Measurements from ENCODE around the gene LRRC8A.

The LRRC8A gene

DNA sequence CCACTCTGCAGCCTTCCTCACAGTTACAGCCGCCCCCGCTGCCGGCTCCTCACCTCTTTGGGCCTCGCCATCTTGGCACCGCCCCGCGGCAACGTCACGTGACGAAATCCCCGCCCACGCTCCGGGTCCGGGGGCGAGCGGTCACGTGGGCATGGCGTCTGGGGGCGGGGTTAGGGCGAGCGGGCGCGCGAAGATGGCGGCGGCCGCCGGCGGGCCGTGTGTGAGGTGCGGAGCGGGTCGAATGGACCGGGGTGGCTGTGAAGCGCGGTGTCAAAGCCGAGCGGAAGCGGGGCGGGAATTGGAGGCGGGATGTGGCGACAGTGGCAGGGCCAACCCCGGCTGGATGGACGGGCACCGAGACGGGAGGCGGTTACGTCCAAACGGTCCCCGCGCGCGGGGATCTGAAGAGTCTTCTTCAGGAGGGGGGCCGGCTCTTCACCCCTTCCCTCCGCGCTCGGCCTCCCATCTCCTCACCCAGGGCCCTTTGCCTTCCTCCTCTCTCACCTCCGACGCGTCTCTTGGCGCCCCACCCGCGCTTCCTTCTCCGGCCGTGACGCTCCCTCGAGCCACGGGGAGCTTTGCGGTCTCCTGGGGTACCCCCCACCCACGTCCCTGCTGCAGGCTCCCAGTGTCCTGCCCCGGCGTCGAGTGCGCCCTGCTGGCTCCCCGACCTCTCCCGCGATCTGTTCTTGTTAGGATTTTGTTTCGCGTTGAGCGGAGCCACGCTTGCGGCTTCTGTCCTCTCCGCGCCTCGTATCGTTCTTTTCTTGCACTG lies 65.8 kb downstream of the LRRC8A start, which contains the start of the genes DOLK and NUP188 (continued):
- TF ChIP-seq MZF1 (tag by site-specific recombination; IDR thresholded peaks at IDR 0.05; ENCODE audit: borderline replicate concordance) (peak; percentile 85), ZNF426 (tag by site-specific recombination; IDR thresholded peaks at IDR 0.05) (no peak), ZNF473 (tag by site-specific recombination; IDR thresholded peaks at IDR 0.05) (no peak), ZFP3 (tag by site-specific recombination; IDR thresholded peaks at IDR 0.05; ENCODE audit: low read depth) (no peak), ZNF600 (tag by site-specific recombination; IDR thresholded peaks at IDR 0.05) (peak; percentile 84), ZNF266 (tag by site-specific recombination; IDR thresholded peaks at IDR 0.05; ENCODE audit: low read depth) (no peak), ZNF341 (tag by site-specific recombination; IDR thresholded peaks at IDR 0.05; ENCODE audit: low read depth) (peak; percentile 83), ZNF16 (tag by site-specific recombination; IDR thresholded peaks at IDR 0.05; ENCODE audit: low read depth) (no peak), KLF7 (tag by site-specific recombination; IDR thresholded peaks at IDR 0.05; ENCODE audit: borderline replicate concordance) (peak; percentile 56; the same call in 1 of the 2 replicates), ZNF121 (tag by site-specific recombination; IDR thresholded peaks at IDR 0.05) (no peak; the same call in 1 of the 2 replicates), ZNF544 (tag by site-specific recombination; IDR thresholded peaks at IDR 0.05) (no peak), HOXC10 (CRISPR knock-in tag; IDR thresholded peaks at IDR 0.05) (no peak), ZXDB (tag by site-specific recombination; IDR thresholded peaks at IDR 0.05) (peak; percentile 87), ZNF558 (tag by site-specific recombination; IDR thresholded peaks at IDR 0.05) (no peak), REPIN1 (tag by site-specific recombination; IDR thresholded peaks at IDR 0.05; ENCODE audit: low read depth) (no peak), ZNF280C (tag by site-specific recombination; IDR thresholded peaks at IDR 0.05) (no peak), ZNF280D (tag by site-specific recombination; IDR thresholded peaks at IDR 0.05) (0 out of 2 replicates have a peak, but pooled peaks have one; percentile 28), ZNF112 (tag by site-specific recombination; IDR thresholded peaks at IDR 0.05) (no peak), AEBP2 (tag by site-specific recombination; IDR thresholded peaks at IDR 0.05; ENCODE audit: borderline replicate concordance) (peak; percentile 52; the same call in 1 of the 2 replicates), EGR2 (tag by site-specific recombination; IDR thresholded peaks at IDR 0.05; ENCODE audit: low read depth) (peak; percentile 99), ZNF239 (tag by site-specific recombination; IDR thresholded peaks at IDR 0.05) (no peak), ZNF155 (tag by site-specific recombination; IDR thresholded peaks at IDR 0.05) (no peak)
- TF ChIP-seq, protein P1, sequence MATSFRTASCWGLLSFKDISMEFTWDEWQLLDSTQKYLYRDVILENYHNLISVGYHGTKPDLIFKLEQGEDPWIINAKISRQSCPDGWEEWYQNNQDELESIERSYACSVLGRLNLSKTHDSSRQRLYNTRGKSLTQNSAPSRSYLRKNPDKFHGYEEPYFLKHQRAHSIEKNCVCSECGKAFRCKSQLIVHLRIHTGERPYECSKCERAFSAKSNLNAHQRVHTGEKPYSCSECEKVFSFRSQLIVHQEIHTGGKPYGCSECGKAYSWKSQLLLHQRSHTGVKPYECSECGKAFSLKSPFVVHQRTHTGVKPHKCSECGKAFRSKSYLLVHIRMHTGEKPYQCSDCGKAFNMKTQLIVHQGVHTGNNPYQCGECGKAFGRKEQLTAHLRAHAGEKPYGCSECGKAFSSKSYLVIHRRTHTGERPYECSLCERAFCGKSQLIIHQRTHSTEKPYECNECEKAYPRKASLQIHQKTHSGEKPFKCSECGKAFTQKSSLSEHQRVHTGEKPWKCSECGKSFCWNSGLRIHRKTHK (tag by site-specific recombination; IDR thresholded peaks at IDR 0.05) = no peak
- TF ChIP-seq, protein P2, sequence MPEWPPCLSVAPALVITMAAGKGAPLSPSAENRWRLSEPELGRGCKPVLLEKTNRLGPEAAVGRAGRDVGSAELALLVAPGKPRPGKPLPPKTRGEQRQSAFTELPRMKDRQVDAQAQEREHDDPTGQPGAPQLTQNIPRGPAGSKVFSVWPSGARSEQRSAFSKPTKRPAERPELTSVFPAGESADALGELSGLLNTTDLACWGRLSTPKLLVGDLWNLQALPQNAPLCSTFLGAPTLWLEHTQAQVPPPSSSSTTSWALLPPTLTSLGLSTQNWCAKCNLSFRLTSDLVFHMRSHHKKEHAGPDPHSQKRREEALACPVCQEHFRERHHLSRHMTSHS (tag by site-specific recombination; IDR thresholded peaks at IDR 0.05) = no peak
- TF ChIP-seq, protein P3, sequence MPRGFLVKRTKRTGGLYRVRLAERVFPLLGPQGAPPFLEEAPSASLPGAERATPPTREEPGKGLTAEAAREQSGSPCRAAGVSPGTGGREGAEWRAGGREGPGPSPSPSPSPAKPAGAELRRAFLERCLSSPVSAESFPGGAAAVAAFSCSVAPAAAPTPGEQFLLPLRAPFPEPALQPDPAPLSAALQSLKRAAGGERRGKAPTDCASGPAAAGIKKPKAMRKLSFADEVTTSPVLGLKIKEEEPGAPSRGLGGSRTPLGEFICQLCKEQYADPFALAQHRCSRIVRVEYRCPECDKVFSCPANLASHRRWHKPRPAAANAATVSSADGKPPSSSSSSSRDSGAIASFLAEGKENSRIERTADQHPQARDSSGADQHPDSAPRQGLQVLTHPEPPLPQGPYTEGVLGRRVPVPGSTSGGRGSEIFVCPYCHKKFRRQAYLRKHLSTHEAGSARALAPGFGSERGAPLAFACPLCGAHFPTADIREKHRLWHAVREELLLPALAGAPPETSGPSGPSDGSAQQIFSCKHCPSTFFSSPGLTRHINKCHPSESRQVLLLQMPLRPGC (tag by site-specific recombination; IDR thresholded peaks at IDR 0.05) = peak; percentile 71; the same call in 1 of the 2 replicates
- TF ChIP-seq, protein P4, sequence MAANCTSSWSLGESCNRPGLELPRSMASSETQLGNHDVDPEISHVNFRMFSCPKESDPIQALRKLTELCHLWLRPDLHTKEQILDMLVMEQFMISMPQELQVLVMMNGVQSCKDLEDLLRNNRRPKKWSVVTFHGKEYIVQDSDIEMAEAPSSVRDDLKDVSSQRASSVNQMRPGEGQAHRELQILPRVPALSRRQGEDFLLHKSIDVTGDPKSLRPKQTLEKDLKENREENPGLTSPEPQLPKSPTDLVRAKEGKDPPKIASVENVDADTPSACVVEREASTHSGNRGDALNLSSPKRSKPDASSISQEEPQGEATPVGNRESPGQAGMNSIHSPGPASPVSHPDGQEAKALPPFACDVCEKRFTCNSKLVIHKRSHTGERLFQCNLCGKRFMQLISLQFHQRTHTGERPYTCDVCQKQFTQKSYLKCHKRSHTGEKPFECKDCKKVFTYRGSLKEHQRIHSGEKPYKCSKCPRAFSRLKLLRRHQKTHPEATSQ (tag by site-specific recombination; IDR thresholded peaks at IDR 0.05) = peak; percentile 92

All from HEK293 (cell line).